D721Med (cell line): Measurements from ENCODE around the gene UQCR11.

Experiments
- DNase-seq: peaks from one replicate; pipeline ENCODE4 v3.0.0; 2011; ENCODE audit warnings: low spot score; ENCODE audit not compliant: insufficient read length
- FAIRE-seq: peaks from 2 replicates; lab custom pipeline; 2011; peaks lifted over from hg19 to GRCh38; lab: Jason Lieb, UNC
- CTCF ChIP-seq: IDR thresholded peaks from 2 replicates; pipeline ENCODE4 v1.5.1; 2012; ENCODE audit warnings: mild to moderate bottlenecking, control low read depth; ENCODE audit not compliant: insufficient read depth; ENCODE audit errors: missing control alignments

The UQCR11 gene

GRCh38 chr19:1572795-1573194 is 32.5 kb downstream of the UQCR11 start:
- FAIRE-seq: no peak

GRCh38 chr19:1571358-1571757 is 33.9 kb downstream of the UQCR11 start:
- DNase-seq: no peak
- FAIRE-seq: no peak
- TF ChIP-seq CTCF: no peak

More at GRCh38 chr19:1572795-1573194, 32.5 kb downstream of the UQCR11 start:
- TF ChIP-seq CTCF: no peak
- no peak for DNase-seq

GRCh38 chr19:1570836-1571235 is 34.4 kb downstream of the UQCR11 start:
- TF ChIP-seq CTCF: no peak
- no peak for DNase-seq
- no peak for FAIRE-seq

- DNase-seq: no peak
- FAIRE-seq: no peak
- TF ChIP-seq CTCF: no peak
Measured at GRCh38 chr19:1569997-1570396, 35.3 kb downstream of the UQCR11 start.

GRCh38 chr19:1568320-1569019 is 36.8 kb downstream of the UQCR11 start, which contains the start of gene MEX3D:
Gene MEX3D, minus strand, starts transcription at chr19:1568325. Its CDS starts 267 bp downstream, at chr19:1568058.
- FAIRE-seq (no peak), DNase-seq (peak; percentile 97)
- TF ChIP-seq CTCF: no peak

- FAIRE-seq (no peak), DNase-seq (no peak)
- no peak for TF ChIP-seq CTCF
Measured at GRCh38 chr19:1567848-1568227, 37.4 kb downstream of the UQCR11 start.

GRCh38 chr19:1567116-1567847 is 38.0 kb downstream of the UQCR11 start:
- DNase-seq (no peak), FAIRE-seq (no peak)

More at GRCh38 chr19:1567116-1567847, 38.0 kb downstream of the UQCR11 start:
- no peak for TF ChIP-seq CTCF
